ENCODE measurements around the gene FREM2.

Gene FREM2

DNA sequence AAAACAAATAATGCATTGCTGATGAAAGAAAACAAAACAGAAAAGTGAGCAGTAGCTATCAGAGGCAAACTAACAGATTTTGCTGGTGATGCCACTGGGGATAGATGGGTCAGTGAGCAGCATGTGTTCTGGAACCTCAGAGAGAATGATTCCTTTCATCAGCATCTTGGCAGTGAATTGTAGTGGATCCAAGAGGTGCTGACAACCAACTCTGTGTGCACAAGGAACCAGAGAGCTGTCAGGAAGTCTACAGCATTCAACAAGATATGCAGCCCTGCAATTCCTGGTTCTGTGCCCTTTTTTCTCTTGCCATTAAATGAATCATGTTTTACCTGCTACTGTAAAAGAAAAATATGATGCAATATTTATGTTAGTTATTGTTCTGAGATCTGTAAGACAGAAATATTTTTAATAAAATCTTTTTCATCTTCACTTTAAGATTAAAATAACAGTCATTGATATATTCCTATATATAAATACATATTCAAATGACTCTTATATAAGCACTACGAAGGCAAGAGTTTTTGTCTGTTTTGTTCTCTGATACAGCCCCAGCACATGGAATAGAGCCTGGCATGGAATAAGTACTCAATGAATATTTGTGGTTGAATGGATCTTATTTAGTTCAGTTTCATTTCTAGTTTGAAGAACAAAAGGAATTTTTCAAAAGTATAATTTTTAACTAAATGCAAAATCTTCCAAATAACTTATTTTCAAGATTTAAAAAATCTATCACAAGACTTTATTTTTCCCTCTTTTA lies 80.8 kb downstream of the FREM2 start:
- no peak for DNase-seq

DNA sequence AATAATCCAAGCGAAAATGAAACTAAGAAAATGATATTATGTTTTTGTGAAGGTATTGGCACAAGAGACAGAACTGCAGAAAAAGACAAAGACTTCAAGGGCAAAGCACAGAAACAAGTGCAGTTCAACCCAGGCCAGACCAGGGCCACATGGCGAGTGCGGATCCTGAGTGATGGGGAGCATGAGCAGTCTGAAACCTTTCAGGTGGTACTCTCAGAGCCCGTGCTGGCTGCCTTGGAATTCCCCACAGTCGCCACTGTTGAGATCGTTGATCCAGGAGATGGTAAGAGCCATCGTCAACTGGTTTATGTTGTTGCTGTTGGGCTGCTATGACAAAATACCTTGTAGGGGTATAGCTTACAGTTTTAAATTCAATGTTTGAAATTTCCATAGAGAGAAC lies 82.6 kb downstream of the FREM2 start:
- DNase-seq: no peak

DNA sequence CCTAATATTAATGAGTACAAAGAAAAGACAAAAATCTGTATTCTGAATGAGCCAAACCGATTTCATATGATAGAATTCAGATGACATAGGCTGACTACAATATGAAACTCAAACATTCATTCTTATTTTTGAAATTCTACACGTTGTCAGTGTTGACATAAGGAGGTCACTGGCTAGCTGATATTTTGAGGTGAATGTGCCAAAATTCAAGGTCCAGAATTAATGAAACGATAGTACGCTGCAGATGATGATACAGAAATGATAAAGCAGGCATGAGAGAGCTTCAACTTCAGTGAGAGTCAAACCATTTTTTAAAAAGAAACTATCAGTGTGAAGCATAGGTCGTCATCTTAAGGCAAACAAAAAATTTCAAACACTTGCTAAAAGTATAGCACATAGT lies 88.2 kb downstream of the FREM2 start:
- DNase-seq: no peak

DNA sequence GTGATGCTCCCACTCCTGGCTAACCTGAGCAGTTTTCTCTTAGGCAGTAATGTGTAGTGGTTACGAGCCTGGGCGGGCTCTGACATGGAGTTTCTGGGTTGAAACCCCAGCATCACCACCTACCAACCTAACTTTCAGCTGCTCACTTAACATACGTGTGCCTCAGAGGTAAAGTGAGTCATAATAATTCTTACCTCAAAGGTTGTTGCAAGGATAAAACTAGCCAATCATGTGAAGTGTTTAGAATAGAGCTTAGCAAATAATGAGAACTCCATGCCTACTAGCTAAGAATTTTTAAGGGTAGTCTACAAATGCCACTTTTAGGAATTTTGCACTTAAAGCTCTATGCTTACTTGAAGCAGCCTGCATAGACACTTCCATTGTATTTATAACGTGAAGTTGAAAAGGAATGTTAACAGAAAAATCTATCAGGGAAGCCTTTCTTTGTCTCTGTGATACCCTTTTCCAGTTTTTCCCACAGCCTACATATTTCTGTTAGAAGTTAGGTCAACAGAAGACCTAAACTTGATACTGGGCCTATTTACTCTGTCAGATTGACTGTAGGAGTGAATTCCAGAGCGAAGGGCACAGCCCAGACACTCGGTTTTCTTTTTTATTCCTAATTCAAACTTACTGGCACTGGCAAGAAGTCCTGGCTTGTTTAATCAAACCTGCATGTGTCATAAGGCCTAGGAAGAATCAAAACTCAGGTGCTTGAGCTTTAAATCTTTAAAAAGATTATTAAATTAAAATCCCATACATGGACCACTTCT lies 90.7 kb downstream of the FREM2 start:
- no peak for DNase-seq

DNA sequence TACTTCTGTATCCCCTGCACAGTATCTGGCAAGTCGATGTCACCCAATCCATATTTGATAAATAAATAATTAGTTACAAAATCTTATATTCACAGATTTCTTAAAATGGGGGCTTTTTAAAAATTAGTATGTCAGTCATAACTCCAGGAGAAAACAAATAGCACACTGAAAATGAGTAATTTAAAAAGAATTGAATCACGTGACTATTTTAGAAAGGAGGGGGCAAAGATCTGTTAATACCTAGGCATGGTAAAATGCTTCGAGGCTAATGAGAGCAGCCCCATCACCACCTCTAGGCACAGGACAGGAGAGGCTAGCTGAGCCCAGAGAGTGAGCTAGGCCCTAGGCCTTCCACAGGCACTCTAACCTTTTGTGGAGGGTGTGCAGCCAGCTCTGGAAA lies 94.7 kb downstream of the FREM2 start:
- DNase-seq: no peak

DNA sequence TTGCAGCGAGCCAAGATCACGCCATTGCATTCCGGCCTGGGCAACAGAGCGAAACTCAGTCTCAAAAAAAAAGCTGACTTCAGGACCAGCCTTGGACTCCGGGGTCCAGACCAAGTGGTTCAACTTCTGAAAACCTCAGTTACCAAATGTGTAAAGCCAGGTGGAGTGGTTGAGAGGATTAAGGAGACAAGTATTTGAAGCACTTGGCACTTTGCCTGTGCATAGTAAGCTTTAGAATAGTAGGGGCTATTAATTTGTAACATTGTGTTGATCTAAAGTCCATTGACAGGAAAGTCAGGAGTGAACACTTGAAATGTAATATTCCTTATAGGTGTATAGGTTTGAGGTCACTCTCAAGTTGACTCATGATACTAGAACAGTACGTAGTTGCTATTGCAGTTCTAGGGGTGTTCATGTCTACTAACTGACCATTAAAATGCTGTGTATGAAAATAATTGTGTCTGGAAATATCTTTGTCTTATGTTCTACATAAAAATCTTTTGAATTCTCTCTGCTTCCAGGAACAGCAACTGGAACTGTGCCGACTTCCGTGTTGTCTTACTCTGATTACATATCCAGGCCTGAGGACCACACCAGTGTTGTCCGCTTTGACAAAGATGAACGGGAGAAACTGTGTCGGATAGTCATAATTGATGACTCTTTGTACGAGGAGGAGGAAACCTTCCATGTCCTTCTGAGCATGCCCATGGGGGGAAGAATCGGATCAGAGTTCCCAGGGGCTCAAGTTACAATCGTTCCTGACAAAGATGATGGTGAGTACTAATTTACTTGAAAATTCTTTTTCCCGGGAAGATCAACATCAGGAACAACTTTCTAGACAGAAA lies 97.4 kb downstream of the FREM2 start:
- no peak for DNase-seq

DNA sequence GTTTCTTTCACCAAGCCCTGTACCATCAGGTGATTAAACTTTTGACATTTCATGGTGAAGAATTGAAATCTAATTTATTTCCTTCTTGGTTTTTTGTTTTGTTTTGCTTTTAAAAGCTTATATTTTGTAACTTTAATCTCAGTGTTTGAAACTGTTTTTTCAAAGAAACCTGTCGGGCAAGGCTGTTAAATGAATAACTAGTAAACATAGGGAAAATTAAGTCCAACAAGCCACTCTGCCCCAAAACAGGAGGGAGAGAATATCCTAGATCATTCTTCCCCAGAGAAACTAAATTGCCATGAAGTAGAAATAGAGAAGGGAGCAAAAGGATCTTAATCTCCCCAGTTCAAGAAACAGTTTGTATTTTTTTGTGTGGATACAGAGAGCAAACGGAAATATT lies 98.2 kb downstream of the FREM2 start:
- no peak for DNase-seq

DNA sequence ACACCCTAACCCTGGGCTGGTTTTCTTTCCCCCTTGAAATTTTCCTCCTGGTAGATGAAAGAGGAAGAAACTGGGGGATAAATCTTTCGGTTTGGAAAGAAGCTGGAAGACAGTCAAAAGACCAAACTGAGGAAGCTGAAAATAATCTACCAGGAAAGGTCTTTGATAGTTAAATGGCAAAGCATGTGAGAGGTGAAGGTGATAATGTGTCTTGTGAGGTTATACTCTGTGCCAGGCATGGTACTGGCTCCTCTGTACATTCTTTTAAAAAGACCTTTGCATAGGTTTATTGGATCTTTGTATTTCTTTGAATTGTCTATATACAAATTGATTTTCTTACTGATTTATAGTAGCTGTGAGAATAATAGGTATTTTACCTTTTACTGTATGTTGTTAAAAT lies 98.6 kb downstream of the FREM2 start:
- no peak for DNase-seq

DNA sequence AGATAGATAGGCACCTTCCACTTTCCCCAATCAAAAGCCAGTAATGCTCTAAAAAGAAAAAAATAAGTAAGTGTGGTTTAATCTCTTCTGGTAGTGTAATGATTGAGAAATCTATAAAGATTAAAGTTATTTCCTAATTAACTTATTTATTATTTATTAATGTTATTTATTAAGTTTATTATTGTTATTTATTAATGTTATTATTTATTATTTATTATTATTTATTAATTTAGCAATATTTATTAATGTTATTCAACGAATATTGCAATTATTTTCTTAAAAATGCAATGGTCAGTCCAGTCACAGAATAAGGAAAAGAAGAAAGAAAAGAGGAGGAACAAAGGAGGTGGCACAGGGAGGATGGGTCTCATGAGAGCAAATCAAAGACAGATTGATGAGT lies 100.7 kb downstream of the FREM2 start:
- no peak for DNase-seq

DNA sequence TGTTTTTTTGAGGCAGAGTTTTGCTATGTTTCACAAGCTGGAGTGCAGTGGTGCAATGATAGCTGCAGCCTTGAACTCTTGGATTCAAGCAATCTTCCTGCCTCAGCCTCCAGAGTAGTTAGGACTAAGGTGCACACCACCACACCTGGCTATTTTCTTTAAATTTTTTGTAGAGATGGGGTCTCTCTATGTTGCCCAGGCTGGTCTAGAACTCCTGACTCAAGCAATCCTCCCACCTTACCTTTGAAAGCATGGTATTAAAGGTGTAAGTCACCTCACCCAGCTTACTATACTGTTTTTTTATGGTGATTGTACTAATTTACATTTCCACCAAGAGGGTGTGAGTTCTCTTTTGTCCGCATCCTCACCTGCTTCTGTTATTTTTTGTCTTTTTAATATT lies 110.0 kb downstream of the FREM2 start:
- DNase-seq: no peak

DNA sequence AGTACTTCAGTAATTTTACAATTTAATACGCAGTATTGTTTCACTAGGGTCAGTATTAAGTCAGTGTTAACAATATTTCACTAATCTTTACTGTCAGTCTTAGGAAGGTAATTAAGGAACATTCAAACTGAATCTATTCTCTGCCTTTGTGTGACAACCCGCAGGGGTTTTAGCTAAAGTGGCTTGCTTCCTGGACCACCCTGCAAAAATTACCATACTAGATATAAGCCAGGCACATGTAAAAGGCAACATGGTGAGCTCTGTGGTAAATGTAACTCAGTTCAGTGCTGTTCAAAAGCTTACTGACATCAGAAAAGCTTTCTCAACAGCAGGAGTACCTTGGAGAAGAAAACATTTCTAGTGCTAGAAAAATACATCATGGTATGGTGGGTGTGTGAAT lies 116.7 kb downstream of the FREM2 start:
- DNase-seq: no peak

DNA sequence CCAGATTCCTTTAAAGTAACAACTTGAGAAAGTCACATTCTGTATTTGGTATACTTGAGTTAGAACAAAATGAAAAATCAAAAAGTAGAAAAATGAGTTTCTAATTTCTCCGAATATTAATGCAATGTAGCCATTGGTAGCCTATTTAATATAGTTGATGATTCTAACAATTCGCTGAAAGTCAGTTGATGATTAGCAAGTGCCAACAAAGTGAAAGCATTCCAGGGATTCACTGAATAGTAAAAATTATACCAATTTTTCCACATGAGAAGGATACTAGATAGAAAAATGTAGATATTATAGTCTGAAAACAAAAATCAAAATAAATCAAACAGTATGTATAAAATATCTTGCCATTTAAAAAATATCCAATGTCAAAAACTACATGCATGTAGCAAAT lies 117.2 kb downstream of the FREM2 start:
- DNase-seq: no peak

DNA sequence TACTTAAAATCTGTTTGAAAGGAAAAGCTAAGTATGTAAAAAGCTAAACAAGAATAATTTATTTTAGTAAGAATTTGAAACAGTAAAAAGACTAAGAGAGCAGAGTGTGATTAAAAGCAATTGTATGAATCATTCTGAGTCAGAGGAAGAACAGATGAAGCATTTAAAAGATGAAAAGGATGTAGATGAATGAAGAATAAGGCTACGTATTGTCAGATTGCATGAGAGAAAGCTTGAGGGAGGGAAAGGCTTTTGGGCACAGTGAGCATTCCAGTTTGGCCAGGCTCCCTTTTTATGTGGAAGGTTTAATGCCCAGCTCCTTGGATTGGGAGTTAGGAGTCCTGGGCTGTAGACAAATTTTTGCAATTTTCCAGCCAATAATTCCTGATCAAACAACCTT lies 117.7 kb downstream of the FREM2 start:
- DNase-seq: no peak

DNA sequence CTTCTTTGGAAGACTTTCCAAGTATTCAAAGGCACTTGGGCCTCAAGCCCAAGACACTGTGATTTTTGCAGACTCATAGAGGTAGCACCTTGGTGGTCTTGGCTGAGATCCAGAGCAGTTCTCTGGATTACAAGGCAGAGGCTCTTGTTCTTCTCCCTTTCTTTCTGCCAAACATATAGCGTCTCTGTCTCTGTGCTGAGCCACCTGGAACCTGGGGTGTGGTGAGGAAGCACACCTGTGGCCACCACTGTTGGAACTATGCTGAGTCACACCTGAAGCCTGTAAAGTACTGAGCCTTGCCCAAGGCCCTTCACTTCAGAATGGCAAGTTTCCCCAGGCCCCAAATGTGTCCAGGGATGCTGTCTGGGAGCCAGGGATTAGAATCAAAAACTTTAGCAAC lies 127.5 kb downstream of the FREM2 start:
- no peak for DNase-seq

DNA sequence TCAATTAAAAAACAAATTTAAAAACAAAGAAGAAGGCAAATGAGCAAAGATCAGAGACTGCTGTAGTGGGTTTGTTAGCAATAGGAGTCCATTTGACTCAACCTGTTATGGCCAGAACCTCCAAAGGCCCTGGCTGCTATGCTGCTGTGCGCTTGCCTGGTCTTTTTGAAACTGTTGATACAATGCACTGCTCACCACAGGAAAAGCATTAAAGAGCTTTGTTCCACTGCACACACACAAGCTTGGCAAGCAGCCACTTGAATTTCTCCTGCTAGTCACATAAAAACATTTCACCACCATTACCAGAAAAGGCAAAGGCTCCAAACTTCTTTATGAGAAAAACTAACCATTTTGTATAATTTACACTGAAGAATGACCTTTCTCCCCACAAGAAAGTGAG lies 132.2 kb downstream of the FREM2 start:
- no peak for DNase-seq

DNA sequence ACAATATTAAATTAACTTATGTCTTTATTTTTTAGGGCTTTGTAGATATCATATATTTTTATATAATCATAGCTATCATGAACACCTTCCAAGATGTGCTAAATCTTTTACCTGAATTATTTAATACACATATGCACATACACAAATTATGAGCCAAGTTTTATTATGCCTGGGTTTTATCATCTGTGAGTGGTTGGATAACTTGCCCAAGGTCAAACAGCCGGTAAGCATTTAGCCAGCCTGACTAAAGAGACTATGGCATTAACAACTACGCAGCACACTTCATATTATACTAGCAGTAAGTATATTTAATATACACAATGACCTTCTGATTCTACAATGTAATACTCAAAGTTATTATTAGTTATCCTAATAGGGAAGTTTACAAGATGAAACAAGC lies 132.7 kb downstream of the FREM2 start:
- DNase-seq: no peak

DNA sequence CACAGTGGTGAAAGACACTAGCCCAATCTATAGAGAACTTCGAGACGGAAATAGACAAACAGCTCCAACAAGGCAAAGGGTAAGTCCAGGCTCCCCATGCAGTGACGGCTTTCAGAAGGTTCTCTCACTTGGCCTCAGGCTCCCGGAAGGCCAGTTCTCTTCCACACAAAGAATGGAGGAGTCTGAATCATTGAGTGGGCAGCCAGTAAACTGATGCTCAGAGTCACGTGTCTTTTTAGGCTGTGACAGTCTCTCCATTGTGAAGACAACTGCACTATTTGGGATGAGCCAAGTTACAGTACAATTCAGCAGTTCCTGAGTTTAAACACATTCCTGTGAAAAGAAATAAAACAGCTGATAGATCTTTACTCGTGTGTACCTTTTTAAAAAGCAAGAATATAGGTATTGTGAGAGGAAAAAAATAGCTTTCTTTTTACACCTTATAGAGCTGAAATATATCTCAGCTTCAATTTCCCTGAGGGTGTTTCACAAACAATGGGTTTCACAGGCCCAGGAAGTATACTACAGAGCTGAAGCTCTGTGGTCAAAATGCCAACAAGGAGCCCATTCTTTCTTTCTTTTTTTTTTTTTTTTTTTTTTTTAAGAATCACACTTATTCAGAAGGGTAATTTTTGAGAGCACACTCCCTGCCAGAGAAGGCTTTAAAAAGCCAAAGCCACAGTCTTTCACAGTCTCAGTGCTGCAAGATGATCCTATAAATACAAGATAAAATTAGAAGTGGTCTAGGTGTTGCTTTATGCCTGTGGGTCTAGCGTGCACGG lies 135.1 kb downstream of the FREM2 start:
- DNase-seq: no peak

DNA sequence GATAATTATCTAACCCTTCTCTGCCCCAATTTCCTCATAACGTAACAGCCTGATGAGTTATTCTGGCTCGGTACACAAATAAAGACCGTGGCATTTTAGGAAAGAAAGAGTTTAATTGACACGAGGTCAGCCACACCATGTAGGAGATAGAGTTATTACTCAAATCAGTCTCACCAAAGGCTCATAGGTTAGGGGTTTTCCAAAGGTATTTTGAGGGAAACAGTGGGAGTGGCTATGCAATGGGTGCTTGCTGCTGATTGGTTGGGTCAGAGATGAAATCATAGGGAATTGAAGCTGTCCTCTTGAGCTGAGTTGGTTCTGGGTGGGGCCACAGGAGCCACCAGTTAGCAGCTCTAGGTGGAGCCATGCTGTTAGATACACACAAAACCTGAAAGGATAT lies 137.5 kb downstream of the FREM2 start:
- no peak for DNase-seq

DNA sequence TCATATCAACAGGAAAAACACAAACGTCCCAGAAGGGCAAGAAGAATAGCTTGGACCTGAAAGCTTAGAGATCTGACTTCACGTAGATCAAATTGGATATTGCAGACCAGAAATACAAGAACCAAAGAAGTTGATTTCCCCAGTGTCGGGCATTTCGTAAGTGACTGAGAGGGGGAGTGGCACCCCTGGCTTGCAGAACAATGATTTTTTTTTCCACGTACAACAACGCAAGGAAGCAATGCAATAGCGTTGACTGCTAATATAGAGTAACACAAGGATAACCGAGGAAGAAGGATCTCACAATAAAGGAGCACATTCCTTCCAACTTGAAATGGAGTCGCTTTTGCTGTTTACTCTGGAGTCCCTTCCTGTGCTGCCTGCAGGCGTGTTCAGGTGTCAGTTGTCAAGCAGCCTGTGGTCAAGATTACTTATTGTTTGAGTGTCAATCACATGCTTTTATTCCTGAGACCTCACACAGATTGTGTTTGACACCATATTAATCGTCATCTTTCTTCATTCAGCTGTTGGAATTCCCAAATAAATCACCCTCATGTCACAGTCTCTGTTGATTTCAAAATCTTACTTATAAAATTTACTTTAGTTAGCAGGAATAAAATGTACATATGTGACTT lies 139.4 kb downstream of the FREM2 start:
- no peak for DNase-seq

DNA sequence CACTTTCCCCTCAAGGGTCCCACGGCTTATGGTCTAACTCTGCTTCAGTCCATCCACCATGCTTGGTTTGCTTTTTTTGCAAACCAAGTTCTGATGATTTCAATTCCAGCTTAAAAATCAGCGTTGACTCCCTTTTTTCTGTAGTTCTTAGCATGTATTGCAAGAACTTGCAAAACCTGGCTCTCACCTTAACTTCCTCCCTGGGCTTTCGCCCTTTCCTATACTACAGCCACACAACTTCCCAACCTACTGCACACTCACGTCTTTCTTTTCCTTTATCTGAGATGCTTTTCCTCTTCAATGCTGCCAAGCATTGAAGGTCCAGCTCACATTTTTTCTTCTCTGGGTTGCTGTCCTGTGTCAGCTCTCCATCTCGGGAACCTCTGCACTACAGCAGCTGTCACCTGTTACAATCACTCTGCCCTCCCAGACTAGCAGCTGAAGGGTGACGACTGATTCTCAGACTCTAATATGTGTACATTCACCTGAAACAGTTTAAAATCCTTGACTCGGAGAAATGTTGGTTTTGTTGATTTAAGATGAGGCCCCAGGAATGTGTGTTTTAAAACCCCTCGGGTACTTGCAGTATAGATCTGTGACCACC lies 143.7 kb downstream of the FREM2 start:
- DNase-seq: no peak

DNA sequence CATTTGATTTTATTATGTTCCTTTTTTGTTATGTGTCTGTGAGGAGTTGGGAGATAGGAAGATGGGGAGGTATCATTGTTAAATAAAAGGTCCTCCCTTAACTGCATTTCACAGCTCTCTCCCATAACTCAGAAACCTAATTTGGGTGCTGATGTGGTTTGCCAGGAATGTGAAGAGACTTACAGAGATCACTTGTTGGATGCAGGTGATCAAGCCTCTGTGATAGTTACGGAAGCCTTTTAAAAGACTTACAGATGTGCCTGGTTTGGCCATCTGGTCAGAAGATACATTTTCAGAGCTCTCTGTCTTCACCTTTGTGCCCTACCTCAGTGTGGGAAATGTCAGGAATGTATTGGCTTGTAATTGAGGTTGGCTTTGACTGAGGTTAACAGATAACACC lies 157.7 kb downstream of the FREM2 start:
- DNase-seq: no peak

DNA sequence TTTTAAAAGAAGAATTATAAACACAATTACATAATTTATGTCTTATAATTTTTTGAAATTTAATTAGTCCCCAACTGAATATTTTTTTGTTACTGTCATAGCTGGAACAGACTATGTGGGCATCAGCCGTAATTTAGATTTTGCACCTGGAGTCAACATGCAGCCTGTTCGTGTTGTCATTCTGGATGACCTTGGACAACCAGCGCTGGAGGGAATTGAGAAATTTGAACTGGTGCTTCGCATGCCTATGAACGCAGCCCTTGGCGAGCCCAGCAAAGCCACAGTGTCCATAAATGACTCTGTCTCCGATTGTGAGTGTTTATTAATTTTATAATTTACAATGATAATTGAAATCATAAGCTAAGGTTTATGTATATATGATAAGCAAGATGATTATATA lies 161.5 kb downstream of the FREM2 start:
- no peak for DNase-seq
